PFSK-1 (cell line): ENCODE measurements around the gene TMEM238.

Experiments
- POLR2AphosphoS5 ChIP-seq: IDR thresholded peaks from 2 replicates; pipeline ENCODE4 v1.6.1; 2012; ENCODE audit warnings: low read depth, mild to moderate bottlenecking, control low read depth, low read length, moderate library complexity
- REST ChIP-seq, 2 experiments: IDR thresholded peaks; 2 replicates each; pipeline versions ENCODE4 v1.6.1 to v1.8.0; 2011 to 2012; ENCODE audit warnings: low read depth in 2 of 2, low read length in 2 of 2, control low read depth in 1 of 2, inconsistent platforms in 1 of 2, mild to moderate bottlenecking in 1 of 2, moderate library complexity in 1 of 2; ENCODE audit not compliant: insufficient read depth in 1 of 2
- SIN3A ChIP-seq: IDR thresholded peaks from 2 replicates; pipeline ENCODE4 v1.6.1; 2012; ENCODE audit warnings: mild to moderate bottlenecking, low read length, moderate library complexity, borderline replicate concordance; ENCODE audit not compliant: insufficient read depth
- TAF1 ChIP-seq: IDR thresholded peaks from 2 replicates; pipeline ENCODE4 v1.6.1; 2012; ENCODE audit warnings: low read length, control low read depth, borderline replicate concordance; ENCODE audit not compliant: insufficient read depth

GRCh38 chr19:55341171-55341588 lies 42.9 kb downstream of the TMEM238 start:
- TF ChIP-seq POLR2AphosphoS5 (no peak; the same call in 1 of the 2 replicates), SIN3A (no peak), TAF1 (no peak), REST (IDR thresholded peaks at IDR 0.05; ENCODE audit: insufficient read depth in 1 of 2, low read depth in 2 of 2, low read length in 2 of 2) (no peak)
